ENCODE measurements around the gene LTB. TPM values are rescaled to one million over a fixed set of nuclear protein-coding genes. Genes with fewer than 3 reads are reported as not detected.

Gene LTB
- total and polyA plus RNA-seq, 2 donors (not counting 3 experiments of a cell fraction or from before 2014, with no cell fraction given), result 1.2 to 2.1 TPM

GRCh38 chr6:31586599-31587281 lies 4.5 kb upstream of the LTB start:
- intact Hi-C loops (cut with micrococcal nuclease), result no loop called here
- Histone ChIP-seq H3K36me3 (ENCODE audit: control insufficient read depth in 2 of 2, extremely low read depth in 1 of 2, insufficient read depth in 2 of 2, low read length in 2 of 2) (no peaks in the 10 kb centered on the region), H3K9me3 (replicated peaks; ENCODE audit: control insufficient read depth, insufficient read depth, low read length) (no peaks in the 10 kb centered on the region), H3K27me3 (ENCODE audit: control insufficient read depth in 2 of 2, insufficient read depth in 2 of 2, low read length in 2 of 2) (no peaks in the 10 kb centered on the region), H3K79me2 (ENCODE audit: control insufficient read depth, insufficient read depth, low read length) (peaks cover 4% of the 10 kb centered on the region), H3K4me3 (replicated peaks in 1 of 3; ENCODE audit: insufficient read depth in 1 of 3, low read depth in 1 of 3, low read length in 3 of 3) (no peak overlapping the region), H3K4me2 (ENCODE audit: insufficient read depth, low read length) (no peak overlapping the region), H3K27ac (ENCODE audit: insufficient read depth, low read depth, low read length) (no peak overlapping the region), H4K20me1 (replicated peaks; ENCODE audit: control insufficient read depth, extremely low read depth, insufficient read depth, low read length) (no peaks in the 10 kb centered on the region), H2AFZ (ENCODE audit: low read depth, low read length) (no peak overlapping the region), H3K4me1 (ENCODE audit: control insufficient read depth, extremely low read depth, insufficient read depth, low read length) (peaks cover 8% of the 10 kb centered on the region), H3K9ac (replicated peaks; ENCODE audit: extremely low read depth, insufficient read depth, low read length) (no peak overlapping the region), H3K9me1 (replicated peaks; ENCODE audit: control insufficient read depth, extremely low read depth, insufficient read depth, low read length) (no peaks in the 10 kb centered on the region)
- CTCF ChIA-PET, result interaction anchor here (0.9 to 32.6 kb wide), 4 partner anchors 9 to 30 kb away, joined by 4 to 1517 read pairs (median 151); partner anchors contain the start of genes ATP6V1G2, DDX39B, NCR3 and NFKBIL1
- POLR2A ChIA-PET, result no interaction called here
- FAIRE-seq (no peak), DNase-seq (ENCODE audit: low read depth, low spot score) (no peak)
- BruUV-seq (replicated peaks), result no TSS peak
- TF ChIP-seq POLR2A (IDR thresholded peaks at IDR 0.05; ENCODE audit: low read depth, low read length) (no peak), FOS (IDR thresholded peaks at IDR 0.05; ENCODE audit: borderline replicate concordance, insufficient read depth, low read length) (no peak), POLR2AphosphoS5 (IDR thresholded peaks at IDR 0.05; ENCODE audit: insufficient read depth, low read depth, low read length) (no peak), CTCF (IDR thresholded peaks at IDR 0.05; ENCODE audit: extremely low read depth in 1 of 2, insufficient read depth in 1 of 2, low read depth in 1 of 2, low read length in 2 of 2) (no peak), EZH2 (IDR thresholded peaks at IDR 0.05; ENCODE audit: borderline replicate concordance, low read depth, low read length, severe bottlenecking) (no peak)
- dilution Hi-C loops (cut with MboI; ENCODE audit: extremely low pct_ligation_motif_present, low sequenced_read_pairs), result no loop called here
